GM21825 (cell line): Measurements from ENCODE around the gene DAND5.

Experiments used
- ATAC-seq: cut with Tn5 transposase; IDR thresholded peaks from one replicate; pipeline ENCODE4 v1.9.1; 2021; ENCODE audit warnings: mild to moderate bottlenecking, moderate library complexity; ENCODE audit not compliant: unreplicated experiment

The DAND5 gene

GRCh38 chr19:12991296-12991695 lies 21.9 kb downstream of the DAND5 start:
- ATAC-seq, result no peak

- ATAC-seq, result no peak
Measured at GRCh38 chr19:12992729-12993128, 23.4 kb downstream of the DAND5 start.

DNA sequence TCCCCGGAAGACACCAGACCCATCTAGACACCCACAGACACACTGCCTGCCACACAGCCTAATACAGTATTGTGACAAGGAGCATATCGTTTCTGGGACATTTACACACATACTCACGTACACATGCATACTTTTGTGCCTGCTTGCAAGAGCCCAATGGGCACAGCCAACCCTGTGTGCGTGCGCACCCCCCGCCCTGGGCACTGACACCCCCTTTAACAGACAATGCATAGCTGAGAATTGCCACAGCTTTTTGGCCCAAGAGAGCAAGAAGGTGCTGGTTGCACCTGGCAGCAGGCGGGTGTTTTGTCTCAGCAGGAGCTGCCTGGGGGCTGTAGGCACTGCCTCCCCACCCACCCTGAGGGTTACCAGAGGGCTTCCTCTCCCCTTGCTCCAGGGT lies 24.2 kb downstream of the DAND5 start:
- ATAC-seq, result no peak

DNA sequence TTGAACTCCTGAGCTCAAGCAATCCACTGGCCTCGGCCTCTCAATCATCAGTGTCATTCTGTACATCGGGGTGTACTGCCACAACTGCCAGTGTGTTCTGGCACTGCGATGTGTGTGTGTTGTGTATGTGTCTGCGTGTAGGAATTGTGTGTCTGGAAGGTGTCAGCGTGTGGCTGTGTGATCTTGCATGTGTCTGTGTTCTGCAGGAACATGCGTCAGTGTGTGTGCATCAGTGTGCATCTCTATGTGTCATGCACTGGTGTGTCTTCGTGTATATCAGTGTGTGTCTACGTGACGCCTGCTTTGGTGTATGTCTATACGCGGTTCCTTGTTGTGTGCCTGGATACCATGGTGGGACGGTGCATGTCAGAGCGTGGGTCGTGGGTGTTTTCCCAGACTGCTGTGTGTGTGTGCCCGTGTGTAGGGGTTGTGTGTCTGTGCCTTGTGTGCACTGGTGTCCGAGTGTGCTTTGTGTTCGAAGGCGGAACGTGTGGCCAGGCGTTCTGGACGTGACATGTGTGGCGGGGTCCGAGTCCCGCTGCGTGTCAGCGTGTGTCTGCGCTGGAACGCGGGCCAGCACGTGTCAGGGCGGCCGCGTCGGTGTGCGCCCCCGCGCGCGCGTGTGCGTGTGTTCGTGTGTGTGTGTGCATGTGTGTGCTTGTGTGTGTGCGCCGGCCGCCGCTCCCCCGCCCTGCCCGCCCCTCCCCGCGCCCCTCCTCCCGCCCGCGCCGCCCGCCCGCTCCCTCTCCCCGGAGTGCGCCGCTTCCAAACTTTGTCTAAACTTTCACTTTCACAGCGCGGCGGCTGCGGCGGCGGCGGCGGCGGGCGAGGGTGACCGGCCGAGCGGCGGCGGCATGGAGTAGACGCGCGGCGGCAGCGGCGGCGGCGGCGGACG lies 25.6 kb downstream of the DAND5 start, which contains the start of gene NFIX:
TSS of gene NFIX (plus strand) at position 775 of the 895 bp plus-strand sequence. CDS start 363 bp downstream, outside the sequence.
- no peak for ATAC-seq

- no peak for ATAC-seq
Measured at GRCh38 chr19:12995596-12996405, 26.4 kb downstream of the DAND5 start.

GRCh38 chr19:12996406-12997094 lies 27.2 kb downstream of the DAND5 start:
- no peak for ATAC-seq

DNA sequence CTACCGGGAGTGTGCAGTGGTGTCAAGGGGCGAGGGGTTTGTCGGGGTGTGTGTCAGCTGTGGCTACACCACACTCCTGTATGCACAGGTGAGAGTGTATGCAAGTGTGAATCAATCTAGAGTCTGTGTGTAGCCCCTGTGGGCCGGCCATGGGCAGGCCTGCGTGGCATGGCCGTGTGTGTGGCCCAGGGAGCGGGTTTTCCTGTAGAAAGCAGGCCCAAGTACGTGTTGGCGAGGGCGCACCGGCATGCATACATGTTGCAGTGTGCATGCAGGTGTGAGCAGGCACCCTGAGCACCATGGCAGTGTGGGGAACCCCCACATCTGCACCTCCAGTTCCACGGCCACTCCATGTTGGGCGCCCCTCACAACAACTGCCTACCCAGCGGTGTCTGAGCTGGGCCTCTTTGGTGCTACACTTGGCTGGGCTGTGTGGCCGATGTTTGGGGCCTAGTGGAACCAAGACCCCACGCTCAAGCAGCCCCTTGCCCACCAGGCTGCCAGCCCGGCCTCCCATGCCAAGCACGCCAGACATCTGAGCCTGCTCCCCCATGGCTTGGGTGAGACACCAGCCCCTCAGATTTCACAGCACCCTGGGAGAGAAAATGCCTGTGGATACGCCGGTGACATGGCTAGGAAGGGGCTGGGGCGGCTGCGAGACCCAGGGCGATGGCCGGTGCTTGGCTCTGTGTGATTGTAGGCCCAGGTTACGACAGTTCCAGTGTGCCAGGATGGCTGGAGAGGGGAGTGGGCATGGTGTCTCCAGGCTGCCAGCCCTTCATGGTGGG lies 28.0 kb downstream of the DAND5 start:
- ATAC-seq, result no peak

DNA sequence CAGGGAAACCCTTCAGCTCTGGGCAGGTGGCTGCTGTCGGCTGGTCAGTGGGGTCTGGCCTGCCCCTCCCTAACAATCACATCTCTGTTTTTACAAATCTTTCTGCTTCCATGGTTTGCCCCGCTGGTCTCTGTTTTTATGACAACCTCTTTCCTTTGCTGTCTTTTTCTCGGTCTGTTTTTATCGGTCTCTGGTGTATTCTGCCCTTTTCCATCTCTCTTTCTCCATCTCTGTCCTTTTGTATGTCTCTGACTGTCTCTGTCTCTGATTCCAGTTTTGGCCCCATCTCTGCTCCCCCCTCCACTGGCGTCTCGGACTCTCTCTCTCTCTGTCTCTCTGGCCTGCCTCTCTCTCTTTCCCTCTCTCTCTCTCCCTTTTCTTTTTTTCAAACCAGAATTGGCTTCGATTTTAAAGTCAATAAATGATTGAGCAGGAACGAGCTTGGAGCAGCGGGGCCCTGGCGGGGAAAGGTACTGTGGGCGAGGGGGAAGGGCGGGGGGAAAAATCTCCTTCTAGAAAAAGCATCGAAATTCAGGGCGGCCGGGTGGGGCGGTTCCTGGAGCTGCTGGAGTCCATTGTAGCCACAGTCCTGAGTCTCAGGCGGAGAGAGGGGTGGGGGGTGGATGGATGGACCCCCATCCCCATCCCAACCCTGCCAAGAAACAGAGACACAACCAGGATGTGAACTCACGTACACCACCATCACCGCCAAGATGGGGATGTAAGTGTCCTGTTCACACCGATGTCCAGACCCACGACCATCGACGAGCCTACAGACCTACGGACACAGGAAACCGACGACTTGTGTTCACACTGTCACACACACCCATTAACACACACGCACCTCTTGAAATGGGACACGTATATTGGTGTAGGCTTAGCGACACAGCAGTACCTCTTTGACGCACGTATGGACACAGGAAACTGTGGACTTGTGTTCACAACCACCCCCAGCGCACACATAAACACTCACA lies 28.9 kb downstream of the DAND5 start:
- ATAC-seq, result no peak

GRCh38 chr19:13001166-13001501 lies 31.8 kb downstream of the DAND5 start:
- ATAC-seq, result no peak

GRCh38 chr19:13001502-13002165 lies 32.3 kb downstream of the DAND5 start:
- no peak for ATAC-seq

DNA sequence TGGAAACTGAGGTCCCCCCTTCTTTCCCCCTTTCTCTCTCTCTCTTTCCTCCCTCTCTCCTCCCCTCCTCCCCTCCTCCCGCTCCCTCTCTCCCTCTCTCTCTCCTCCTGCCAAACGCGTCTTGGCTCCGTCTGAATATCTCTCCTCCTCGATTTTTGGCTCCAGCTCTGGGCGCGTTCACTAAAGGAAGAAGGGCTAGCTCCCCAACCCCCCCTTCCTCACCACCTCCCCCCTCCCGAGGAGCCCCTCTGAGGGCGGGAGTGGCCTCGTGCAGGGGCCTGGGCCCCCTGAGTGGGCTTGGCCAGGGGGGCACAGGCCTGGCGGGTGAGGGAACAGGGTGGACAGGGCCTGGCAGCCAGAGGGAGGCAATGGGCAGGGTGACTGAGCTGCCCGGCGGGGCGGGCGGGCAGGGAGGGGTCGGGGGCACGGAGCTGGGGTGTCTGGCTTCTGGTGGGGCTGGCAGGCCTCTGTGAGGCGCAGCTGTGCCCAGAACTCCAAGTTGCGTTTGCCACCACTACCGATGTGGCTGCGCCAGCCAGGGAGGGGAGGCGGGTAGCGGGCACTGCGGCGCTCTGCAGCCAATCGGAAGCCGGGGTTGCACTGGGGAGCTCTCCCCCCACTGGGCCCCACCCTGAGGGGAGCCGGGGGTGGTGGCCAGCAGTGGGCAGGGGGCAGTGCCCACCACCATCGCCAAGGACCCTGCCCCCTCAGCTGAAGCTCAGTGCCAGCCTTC lies 33.0 kb downstream of the DAND5 start:
- ATAC-seq, result no peak

GRCh38 chr19:13003081-13003480 lies 33.7 kb downstream of the DAND5 start:
- no peak for ATAC-seq

DNA sequence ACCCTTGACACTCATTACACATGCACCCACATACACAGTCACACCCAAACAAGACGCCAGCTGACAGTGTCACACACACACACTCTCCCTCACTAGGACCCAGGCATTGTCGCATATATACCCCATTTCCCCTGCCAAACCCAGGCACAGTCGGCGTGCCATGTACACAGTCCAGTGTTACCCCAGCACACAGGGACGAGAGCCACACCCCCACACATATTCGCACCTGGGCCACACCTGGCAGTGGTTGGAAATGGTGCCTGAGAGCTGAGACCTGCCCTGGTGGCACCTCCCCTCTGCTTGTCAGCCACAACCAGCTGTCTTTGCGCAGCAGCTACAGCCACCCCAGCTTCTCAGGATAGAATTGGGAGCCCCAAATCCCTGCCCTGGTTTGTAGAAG lies 34.9 kb downstream of the DAND5 start:
- no peak for ATAC-seq

DNA sequence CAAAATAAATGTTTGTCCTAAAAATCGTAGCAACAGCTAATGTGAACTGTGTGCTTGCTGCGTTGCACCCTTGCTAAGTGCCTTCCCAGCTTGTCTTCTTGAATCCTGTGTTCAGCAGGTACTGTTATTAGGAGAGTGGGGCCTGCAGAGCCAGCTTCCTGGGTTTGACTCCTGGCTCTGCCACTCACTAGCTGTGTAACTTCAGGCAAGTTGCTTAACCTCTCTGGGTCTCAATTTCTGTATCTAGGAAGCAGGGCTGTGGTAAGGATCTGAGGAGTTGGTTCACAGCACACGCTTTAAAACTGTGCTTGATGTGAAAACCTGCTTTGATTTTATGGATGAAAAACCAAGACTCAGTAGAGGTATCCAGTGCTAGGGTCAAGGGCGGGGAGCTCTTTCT lies 35.9 kb downstream of the DAND5 start:
- no peak for ATAC-seq

- no peak for ATAC-seq
Measured at GRCh38 chr19:13005861-13006370, 36.5 kb downstream of the DAND5 start.

GRCh38 chr19:13006431-13007281 lies 37.3 kb downstream of the DAND5 start:
- ATAC-seq, result no peak
